T-helper 22 cell (primary cell): ENCODE measurements around the gene SF3A2.

Source experiments
- DNase-seq: peaks from one replicate; pipeline ENCODE4 v3.0.0-alpha.2; 2020; ENCODE audit warnings: low read depth

SF3A2 gene

GRCh38 chr19:2240881-2241760, 4.5 kb downstream of the SF3A2 start:
- no peak for DNase-seq

DNA sequence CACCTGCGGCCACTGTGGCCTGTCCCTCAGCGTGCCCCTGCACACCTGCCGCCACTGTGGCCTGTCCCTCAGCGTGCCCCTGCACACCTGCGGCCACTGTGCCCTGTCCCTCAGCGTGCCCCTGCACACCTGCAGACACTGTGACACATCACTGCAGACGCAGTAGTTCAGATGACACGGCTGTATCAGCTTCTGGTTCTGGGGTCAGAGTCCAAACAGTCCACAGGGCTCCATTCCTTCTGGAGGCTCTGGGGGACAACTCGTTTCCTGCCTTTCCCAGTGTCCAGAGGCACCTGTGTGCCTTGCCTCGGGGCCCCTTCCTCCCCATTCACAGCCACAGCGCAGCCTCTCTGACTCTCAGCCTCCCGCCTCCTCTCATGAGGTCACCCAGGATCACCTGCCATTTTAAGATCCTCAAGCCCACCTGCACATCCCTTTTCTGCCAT, 5.5 kb downstream of the SF3A2 start:
- DNase-seq, result no peak

GRCh38 chr19:2242816-2243215, 6.2 kb downstream of the SF3A2 start:
- no peak for DNase-seq

GRCh38 chr19:2243274-2244124, 6.9 kb downstream of the SF3A2 start:
- DNase-seq, result no peak

DNA sequence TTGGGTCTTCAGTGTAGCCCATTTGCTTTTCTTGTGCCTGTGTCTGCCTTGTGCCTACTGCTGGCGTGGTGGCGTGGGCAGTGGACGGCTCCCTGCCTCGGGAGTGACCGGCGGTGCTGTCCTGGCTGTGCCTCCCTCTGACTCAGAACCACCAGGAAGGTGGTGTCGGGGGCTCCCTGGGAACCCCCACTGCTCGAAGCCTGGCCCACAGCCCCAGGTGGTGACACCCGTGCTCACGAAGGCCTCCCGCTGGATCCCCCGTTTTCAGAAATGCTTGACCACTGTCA, 7.4 kb downstream of the SF3A2 start:
- no peak for DNase-seq

GRCh38 chr19:2244486-2244885, 7.9 kb downstream of the SF3A2 start:
- DNase-seq, result no peak

DNA sequence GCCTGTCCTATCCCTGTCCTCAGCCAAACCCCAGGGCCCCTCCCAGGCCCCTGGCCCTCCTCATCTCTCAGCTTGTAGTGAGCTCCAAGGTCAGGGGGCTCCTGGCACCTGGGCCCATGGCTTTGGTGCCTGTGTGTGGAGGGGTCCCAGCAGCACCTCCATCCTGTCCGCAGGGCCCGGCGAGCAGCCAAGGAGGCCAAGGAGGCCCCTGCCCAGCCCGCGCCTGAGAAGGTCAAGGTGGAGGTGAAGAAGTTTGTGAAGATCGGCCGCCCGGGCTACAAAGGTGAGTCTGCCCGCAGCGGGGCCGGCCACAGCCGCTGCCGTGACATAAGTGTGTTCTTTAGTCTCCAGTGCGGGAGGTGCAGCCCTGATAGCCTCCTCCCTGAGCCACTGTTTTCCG, 8.6 kb downstream of the SF3A2 start:
- no peak for DNase-seq

DNA sequence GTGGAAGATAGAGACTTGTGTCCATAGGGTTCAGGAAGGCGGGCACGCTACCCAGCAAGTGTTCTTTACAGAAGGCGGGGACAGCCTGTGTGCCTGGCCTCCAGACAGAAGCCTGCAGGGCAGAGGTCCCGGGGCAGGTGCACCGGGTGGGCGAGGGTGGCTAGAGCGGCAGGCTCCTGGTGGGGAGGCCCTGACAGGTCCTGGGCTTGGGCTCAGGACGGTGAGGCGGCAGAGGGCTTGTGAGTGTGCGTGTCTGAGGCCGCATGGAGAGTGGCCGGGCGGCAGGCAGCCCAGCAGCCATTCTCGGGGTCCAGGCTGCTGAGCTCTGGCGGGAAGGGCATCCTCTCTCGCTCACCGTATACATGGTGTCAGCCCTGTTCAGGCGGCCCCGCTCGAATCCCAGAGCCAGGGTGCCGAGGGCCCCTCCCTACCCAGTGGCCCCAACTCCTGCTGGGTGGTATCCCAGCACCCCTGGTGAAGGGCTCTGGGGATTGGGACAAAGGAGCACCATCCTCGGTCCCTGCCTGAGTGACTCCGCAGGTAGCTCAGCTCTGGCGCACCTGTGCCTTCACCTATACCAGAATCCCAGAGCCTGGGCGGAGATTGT, 9.5 kb downstream of the SF3A2 start:
- no peak for DNase-seq

DNA sequence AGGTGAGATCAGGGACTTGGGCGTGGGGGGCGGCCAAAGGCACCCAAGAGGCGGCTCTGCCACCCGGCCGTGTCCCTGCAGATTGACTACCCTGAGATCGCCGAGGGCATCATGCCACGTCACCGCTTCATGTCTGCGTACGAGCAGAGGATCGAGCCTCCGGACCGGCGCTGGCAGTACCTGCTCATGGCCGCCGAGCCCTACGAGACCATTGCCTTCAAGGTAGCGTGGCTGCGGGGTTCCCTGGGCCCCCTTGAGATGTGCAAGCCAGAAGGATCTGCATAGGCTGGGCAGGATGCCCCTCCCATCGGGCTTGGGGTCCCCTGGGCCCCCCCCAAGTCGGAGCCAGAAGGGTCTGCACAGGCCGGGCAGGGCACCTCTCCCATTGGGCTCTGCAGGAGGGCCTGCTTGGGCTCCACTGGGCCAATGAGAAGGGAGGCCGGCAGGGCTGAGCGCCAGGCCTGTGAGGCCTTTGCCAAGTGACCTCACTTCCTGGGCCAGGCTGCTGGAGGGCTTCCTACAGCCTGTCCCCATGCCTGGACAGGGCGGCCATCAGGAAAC, 10.3 kb downstream of the SF3A2 start:
- DNase-seq, result no peak

DNA sequence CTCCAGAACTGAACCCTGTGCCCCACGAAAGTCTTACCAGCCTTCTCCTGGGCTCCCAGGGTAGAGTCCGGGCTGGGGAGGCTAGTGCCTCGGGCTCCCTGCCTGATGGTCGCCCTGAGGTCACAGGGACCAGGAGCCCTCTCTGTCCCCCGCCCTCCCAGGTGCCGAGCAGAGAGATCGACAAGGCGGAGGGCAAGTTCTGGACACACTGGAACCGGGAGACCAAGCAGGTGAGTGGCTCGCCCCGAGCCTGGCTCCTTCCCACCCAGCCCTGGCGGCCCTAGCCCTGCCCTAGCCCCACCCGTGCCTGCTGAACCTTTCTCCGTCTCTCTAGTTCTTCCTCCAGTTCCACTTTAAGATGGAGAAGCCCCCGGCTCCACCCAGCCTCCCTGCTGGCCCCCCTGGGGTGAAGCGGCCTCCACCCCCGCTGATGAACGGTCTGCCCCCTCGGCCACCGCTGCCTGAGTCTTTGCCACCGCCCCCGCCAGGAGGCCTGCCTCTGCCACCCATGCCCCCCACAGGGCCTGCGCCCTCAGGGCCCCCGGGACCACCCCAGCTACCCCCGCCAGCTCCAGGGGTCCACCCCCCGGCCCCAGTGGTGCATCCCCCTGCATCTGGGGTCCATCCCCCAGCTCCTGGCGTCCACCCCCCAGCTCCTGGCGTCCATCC, 10.9 kb downstream of the SF3A2 start:
- no peak for DNase-seq

- no peak for DNase-seq
Observed at GRCh38 chr19:2248136-2249009, 11.7 kb downstream of the SF3A2 start.

DNA sequence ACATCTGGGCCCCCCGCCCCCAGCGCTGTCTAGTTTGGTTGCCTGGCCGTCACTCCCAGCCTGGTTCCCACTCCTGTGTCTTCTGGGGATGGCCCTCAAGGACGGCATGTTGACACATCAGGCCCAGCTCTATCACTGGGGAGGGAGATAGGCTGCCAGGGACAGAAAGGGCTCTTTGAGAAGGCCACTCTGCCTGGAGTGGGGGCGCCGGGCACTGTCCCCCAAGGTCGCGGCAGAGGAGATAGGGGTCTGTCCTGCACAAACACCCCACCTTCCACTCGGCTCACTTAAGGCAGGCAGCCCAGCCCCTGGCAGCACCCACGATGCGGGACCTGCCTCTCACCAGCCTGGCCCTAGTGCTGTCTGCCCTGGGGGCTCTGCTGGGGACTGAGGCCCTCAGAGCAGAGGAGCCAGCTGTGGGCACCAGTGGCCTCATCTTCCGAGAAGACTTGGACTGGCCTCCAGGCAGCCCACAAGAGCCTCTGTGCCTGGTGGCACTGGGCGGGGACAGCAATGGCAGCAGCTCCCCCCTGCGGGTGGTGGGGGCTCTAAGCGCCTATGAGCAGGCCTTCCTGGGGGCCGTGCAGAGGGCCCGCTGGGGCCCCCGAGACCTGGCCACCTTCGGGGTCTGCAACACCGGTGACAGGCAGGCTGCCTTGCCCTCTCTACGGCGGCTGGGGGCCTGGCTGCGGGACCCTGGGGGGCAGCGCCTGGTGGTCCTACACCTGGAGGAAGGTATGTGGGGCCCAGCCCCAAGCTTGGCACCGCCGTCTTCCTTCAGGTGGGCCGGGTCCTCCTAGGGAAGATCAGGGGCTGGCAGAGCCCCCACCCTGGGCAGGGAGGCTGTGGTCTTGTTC, 12.6 kb downstream of the SF3A2 start, which contains the start of gene AMH:
Gene AMH (plus strand): TSS at position 314 of the 857 bp plus-strand sequence. CDS start 10 bp downstream, at position 324.
- DNase-seq, result no peak

DNA sequence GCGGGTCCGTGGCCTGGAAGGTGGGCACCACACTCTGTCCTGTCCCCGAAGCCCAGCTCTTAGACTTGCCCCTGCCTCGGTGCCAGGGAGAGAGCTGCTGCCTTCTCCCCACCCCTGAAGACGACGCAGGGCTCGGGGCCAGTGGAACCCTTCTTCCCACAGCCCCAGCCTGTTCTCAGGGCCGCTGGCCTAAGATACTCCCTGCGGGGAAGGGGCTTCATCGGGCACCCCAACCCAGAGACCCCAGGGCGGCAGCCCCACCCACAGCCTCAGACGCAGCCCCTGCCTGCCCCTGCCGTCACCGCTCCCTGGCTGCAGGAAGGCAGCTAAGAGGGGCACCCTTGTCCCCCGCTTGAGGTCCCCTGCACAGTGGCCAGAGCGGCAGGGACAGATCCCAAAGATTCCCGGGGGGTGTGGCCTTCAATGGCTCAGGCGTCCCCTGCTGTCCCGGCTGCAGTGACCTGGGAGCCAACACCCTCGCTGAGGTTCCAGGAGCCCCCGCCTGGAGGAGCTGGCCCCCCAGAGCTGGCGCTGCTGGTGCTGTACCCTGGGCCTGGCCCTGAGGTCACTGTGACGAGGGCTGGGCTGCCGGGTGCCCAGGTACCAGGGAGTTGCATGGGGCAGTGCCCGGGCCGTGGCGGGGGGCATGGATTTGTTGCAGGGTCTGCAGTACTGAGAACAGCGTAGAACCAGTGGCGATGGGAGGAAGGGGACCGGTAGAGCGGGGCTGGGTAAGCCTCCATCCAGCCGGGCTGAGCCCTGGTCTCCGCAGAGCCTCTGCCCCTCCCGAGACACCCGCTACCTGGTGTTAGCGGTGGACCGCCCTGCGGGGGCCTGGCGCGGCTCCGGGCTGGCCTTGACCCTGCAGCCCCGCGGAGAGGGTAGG, 13.5 kb downstream of the SF3A2 start:
- no peak for DNase-seq

GRCh38 chr19:2250766-2251105, 14.1 kb downstream of the SF3A2 start:
- no peak for DNase-seq

DNA sequence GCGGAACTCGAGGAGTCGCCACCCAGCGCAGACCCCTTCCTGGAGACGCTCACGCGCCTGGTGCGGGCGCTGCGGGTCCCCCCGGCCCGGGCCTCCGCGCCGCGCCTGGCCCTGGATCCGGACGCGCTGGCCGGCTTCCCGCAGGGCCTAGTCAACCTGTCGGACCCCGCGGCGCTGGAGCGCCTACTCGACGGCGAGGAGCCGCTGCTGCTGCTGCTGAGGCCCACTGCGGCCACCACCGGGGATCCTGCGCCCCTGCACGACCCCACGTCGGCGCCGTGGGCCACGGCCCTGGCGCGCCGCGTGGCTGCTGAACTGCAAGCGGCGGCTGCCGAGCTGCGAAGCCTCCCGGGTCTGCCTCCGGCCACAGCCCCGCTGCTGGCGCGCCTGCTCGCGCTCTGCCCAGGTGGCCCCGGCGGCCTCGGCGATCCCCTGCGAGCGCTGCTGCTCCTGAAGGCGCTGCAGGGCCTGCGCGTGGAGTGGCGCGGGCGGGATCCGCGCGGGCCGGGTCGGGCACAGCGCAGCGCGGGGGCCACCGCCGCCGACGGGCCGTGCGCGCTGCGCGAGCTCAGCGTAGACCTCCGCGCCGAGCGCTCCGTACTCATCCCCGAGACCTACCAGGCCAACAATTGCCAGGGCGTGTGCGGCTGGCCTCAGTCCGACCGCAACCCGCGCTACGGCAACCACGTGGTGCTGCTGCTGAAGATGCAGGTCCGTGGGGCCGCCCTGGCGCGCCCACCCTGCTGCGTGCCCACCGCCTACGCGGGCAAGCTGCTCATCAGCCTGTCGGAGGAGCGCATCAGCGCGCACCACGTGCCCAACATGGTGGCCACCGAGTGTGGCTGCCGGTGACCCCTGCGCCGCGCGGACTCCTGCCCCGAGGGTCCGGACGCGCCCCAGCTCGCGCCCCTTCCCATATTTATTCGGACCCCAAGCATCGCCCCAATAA, 14.8 kb downstream of the SF3A2 start:
- no peak for DNase-seq

DNA sequence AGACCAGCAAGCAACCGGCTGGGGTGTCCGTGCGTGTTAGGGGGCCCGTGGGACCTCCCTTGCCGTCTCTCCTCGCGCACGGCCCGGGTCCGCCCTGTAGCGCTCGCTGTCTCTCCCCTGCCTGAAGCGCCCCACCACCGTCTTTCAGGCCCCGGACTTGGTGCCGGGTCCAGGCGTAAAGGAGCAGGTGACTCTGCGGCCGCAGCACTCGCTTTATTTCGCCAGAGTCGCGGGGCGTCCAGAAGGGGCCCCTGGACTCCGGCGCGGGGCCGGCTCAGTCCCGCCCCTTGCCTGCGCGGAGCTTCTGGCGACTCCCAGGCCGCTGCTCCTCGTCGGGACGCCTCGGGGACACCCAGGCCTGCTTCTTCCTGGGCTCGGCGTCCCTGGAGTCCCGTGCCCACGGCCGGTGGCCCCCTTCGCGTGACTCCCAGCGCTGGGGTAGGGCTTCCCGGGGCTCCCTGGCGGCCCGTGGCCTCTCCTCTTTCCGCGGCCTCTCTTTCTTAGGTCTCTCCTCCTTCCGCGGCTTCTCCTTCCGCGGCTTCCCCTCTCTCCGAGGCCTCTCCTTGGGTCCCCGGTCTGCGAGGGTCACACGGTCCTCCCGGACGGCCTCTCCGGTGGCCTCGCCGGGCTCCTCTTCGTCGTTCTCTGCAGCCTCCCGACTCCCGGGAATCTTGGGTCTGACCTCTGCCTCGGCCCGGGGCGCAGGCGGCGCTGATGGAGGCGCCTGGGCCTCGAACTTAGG, 15.6 kb downstream of the SF3A2 start:
- DNase-seq, result no peak

GRCh38 chr19:2252797-2253105, 16.1 kb downstream of the SF3A2 start:
- no peak for DNase-seq
